ENCODE results near the gene F10.
"Not testable (repeated sequence)": the region's sequence is repeated elsewhere in the genome, so short reads cannot be mapped to it uniquely, and the experiment has no call there.

The F10 gene

GRCh38 chr13:113102727-113103126, 19.9 kb upstream of the F10 start:
- DNase-seq: no peak

- DNase-seq: no peak
Observed at GRCh38 chr13:113103646-113104045, 19.0 kb upstream of the F10 start.

GRCh38 chr13:113105032-113105920, 17.3 kb upstream of the F10 start, which contains the start of gene F7:
Gene F7, plus strand, starts transcription at chr13:113105791. Its CDS starts 51 bp downstream, at chr13:113105842.
- no peak for DNase-seq

GRCh38 chr13:113105921-113106452, 16.6 kb upstream of the F10 start:
- DNase-seq: no peak

GRCh38 chr13:113106711-113107351, 15.8 kb upstream of the F10 start:
- DNase-seq: no peak

GRCh38 chr13:113108521-113108920, 14.1 kb upstream of the F10 start:
- not testable (repeated sequence) for DNase-seq

- DNase-seq: peak; percentile 17
Observed at GRCh38 chr13:113109151-113110047, 13.2 kb upstream of the F10 start.

- no peak for DNase-seq
Observed at GRCh38 chr13:113110048-113110851, 12.3 kb upstream of the F10 start.

- no peak for DNase-seq
Observed at GRCh38 chr13:113110852-113111315, 11.7 kb upstream of the F10 start.

- DNase-seq: not testable (repeated sequence)
Observed at GRCh38 chr13:113111821-113112220, 10.8 kb upstream of the F10 start.

GRCh38 chr13:113112475-113112874, 10.1 kb upstream of the F10 start:
- not testable (repeated sequence) for DNase-seq

GRCh38 chr13:113112893-113113845, 9.4 kb upstream of the F10 start:
- no peak for DNase-seq

- DNase-seq: no peak
Observed at GRCh38 chr13:113113846-113114271, 8.7 kb upstream of the F10 start.

- no peak for DNase-seq
Observed at GRCh38 chr13:113114511-113115362, 7.9 kb upstream of the F10 start.

GRCh38 chr13:113115363-113116205, 7.0 kb upstream of the F10 start:
- no peak for DNase-seq

- DNase-seq: no peak
Observed at GRCh38 chr13:113116206-113116800, 6.3 kb upstream of the F10 start.

- DNase-seq: no peak
Observed at GRCh38 chr13:113116871-113117271, 5.7 kb upstream of the F10 start.

GRCh38 chr13:113117335-113117872, 5.2 kb upstream of the F10 start:
- no peak for DNase-seq

Measured in stimulated activated CD4-positive, alpha-beta T cell treated with anti-CD3 and anti-CD28 coated beads, Interleukin-1b, Interleukin-23, amount 100 ng/mL, for 48 hours (primary cell).